GM21515 (cell line): ENCODE results near the gene TRPT1.

Source experiments
- ATAC-seq: cut with Tn5 transposase; IDR thresholded peaks from one replicate; pipeline ENCODE4 v1.9.1; 2021; ENCODE audit not compliant: unreplicated experiment

The TRPT1 gene

GRCh38 chr11:64181506-64182411 is 44.2 kb downstream of the TRPT1 start:
- no peak for ATAC-seq

DNA sequence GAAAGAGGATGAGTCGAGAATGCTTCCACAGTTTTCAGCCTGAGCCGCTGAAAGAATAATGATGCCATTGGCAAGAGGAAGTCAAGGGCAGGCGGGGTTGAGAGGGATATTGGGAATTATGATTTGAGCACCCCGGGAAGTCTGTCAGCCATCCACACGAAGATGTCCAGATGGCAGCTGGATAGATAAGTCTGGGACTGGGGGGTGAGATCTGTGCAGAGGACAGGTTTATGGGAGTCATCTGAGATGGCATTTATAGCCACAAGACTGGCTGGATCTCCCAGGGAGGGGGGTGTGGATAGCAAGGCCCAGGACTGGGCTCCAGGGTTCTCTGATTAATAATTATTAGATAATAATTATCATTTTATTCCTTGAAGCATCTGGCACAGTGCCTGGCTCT is 45.1 kb downstream of the TRPT1 start:
- ATAC-seq: no peak

GRCh38 chr11:64178951-64179639 is 46.9 kb downstream of the TRPT1 start:
- ATAC-seq: no peak

DNA sequence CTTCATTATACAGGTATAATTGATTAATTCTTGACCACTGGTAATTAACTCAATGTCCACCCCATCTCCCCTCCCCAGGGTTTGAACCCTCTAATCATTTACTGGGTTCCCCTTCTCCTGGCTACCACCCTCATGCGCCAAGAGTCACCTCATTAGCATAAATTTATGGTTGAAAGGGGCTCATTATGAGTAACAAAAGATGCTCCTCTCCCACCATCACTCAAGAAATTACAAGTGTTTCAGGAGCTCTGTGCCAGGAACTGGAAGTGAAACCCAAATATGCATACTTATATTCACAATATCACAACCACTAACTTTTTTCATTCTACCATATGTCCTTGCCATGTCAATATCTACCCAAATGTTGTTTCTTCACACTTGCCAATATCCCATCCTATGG is 47.8 kb downstream of the TRPT1 start:
- no peak for ATAC-seq

GRCh38 chr11:64176751-64177150 is 49.2 kb downstream of the TRPT1 start:
- ATAC-seq: no peak
